ENCODE results near the gene FCN1. TPM values are rescaled to one million over a fixed set of nuclear protein-coding genes. Genes with fewer than 3 reads are reported as not detected.

FCN1 gene
- total and polyA plus RNA-seq, 2 of the 8 experiments (the other 6 are each of a cell fraction or from before 2014, with no cell fraction given) = not detected

- no peak overlapping the region for H4K5ac ChIP-seq (ENCODE audit: insufficient read length, low read depth, low read length)
- no peaks in the 10 kb centered on the region for H3K36me3 ChIP-seq (ENCODE audit: control insufficient read depth in 2 of 4, insufficient read depth in 4 of 4, low read length in 3 of 4)
- no peak overlapping the region for H3K9ac ChIP-seq (replicated peaks in 1 of 4; ENCODE audit: extremely low read depth in 1 of 4, low read depth in 3 of 4, low read length in 3 of 4)
- CTCF ChIA-PET (ENCODE audit: partially characterized antibody) = interaction anchor here (1.4 kb wide), 1 partner anchor 21 kb away, joined by 3 read pairs; no protein-coding TSS in a partner anchor
- no peak overlapping the region for H3K4ac ChIP-seq (replicated peaks; ENCODE audit: insufficient read length, low read depth, low read length)
- H3K27ac ChIP-seq (ENCODE audit: low read depth, low read length) = no peak overlapping the region
- H4K20me1 ChIP-seq (replicated peaks in 1 of 2; ENCODE audit: control insufficient read depth in 1 of 2, insufficient read depth in 2 of 2, low read length in 2 of 2) = no peaks in the 10 kb centered on the region
- no peak overlapping the region for H3K14ac ChIP-seq (ENCODE audit: insufficient read length)
- no peak overlapping the region for H3K4me2 ChIP-seq (ENCODE audit: insufficient read depth in 1 of 2, low read depth in 2 of 2, low read length in 2 of 2)
- no peaks in the 10 kb centered on the region for H3K79me1 ChIP-seq (ENCODE audit: low read depth, low read length)
- H4K91ac ChIP-seq (replicated peaks; ENCODE audit: insufficient read length, low read length) = no peak overlapping the region
- no peak overlapping the region for H3K4me3 ChIP-seq (ENCODE audit: extremely low read depth in 1 of 4, insufficient read depth in 2 of 4, low read depth in 3 of 4, low read length in 4 of 4)
- H3K27me3 ChIP-seq (replicated peaks in 1 of 4; ENCODE audit: control insufficient read depth in 3 of 4, extremely low read depth in 1 of 4, insufficient read depth in 3 of 4, low read length in 3 of 4) = no peaks in the 10 kb centered on the region
- no peaks in the 10 kb centered on the region for H3K79me2 ChIP-seq (ENCODE audit: control insufficient read depth in 1 of 2, insufficient read depth in 2 of 2, low read length in 2 of 2)
- no peak overlapping the region for H3K18ac ChIP-seq (ENCODE audit: extremely low read depth, low read length)
- DNase-seq (ENCODE audit: low read depth in 1 of 2, low spot score in 2 of 2) (no peak), FAIRE-seq (no peak)
- no peak overlapping the region for H4K8ac ChIP-seq (ENCODE audit: extremely low read depth, insufficient read depth, low read length)
- H3K4me1 ChIP-seq (replicated peaks in 1 of 4; ENCODE audit: control insufficient read depth in 3 of 4, insufficient read depth in 4 of 4, low read length in 3 of 4) = no peaks in the 10 kb centered on the region
- 93% methylated on average over 2 of the region's 2 CpGs; no CpG with 5 or more reads in 1 of the 2 experiments for WGBS, 2 experiments (ENCODE audit: extremely low coverage in 1 of 2, insufficient coverage in 1 of 2, insufficient read length in 1 of 2, insufficient replicate concordance in 2 of 2, low coverage in 1 of 2, low lambda C conversion rate in 2 of 2, missing lambda C conversion rate in 1 of 2)
- H2AFZ ChIP-seq (ENCODE audit: low read length) = no peak overlapping the region
- no peak overlapping the region for H3K56ac ChIP-seq (replicated peaks; ENCODE audit: insufficient read length, low read depth, low read length)
- H2BK5ac ChIP-seq (ENCODE audit: low read depth, low read length) = no peak overlapping the region
- POLR2A ChIA-PET (ENCODE audit: partially characterized antibody) = interaction anchor here (0.9 kb wide), 1 partner anchor 42 kb away, joined by 3 read pairs; no protein-coding TSS in a partner anchor
- H3K23ac ChIP-seq (ENCODE audit: insufficient read length) = no peak overlapping the region
- peaks cover 11 to 14% of the 10 kb centered on the region in 2 experiments; a peak in 3 of 4 replicates for H3K9me3 ChIP-seq (ENCODE audit: insufficient read depth in 2 of 2, low read depth in 1 of 2, low read length in 1 of 2)
- no peak overlapping the region for H2AK5ac ChIP-seq (ENCODE audit: low read depth, low read length)
- H2BK15ac ChIP-seq (ENCODE audit: low read length) = no peak overlapping the region
- no peak overlapping the region for H2BK20ac ChIP-seq (ENCODE audit: low read length)
- TF ChIP-seq SUZ12 (IDR thresholded peaks at IDR 0.05; ENCODE audit: low read length) = no peak
- no peak for TF ChIP-seq JUN (IDR thresholded peaks at IDR 0.05; ENCODE audit: low read depth, low read length)
- TF ChIP-seq TAF7 (optimal IDR thresholded peaks at IDR 0.05; ENCODE audit: borderline replicate concordance, low read depth, low read length) = no peak
- no peak for TF ChIP-seq SP2 (IDR thresholded peaks at IDR 0.05; ENCODE audit: low read length)
- TF ChIP-seq JUND (IDR thresholded peaks at IDR 0.05; ENCODE audit: low read length) = no peak
- TF ChIP-seq MAFK (IDR thresholded peaks at IDR 0.05; ENCODE audit: low read depth, low read length) = no peak
- TF ChIP-seq SP4 (IDR thresholded peaks at IDR 0.05; ENCODE audit: low read length) = no peak
- no peak for TF ChIP-seq SAP30 (IDR thresholded peaks at IDR 0.05; ENCODE audit: insufficient read depth, insufficient replicate concordance, low read length)
- no peak for TF ChIP-seq CBX5 (IDR thresholded peaks at IDR 0.05; ENCODE audit: low read depth, low read length)
- H2BK12ac ChIP-seq (ENCODE audit: low read depth, low read length) = no peak overlapping the region
- H2BK120ac ChIP-seq (replicated peaks; ENCODE audit: low read depth, low read length) = no peak overlapping the region
- no peaks in the 10 kb centered on the region for H3K23me2 ChIP-seq (ENCODE audit: low read depth, low read length)
These were observed 22.2 kb downstream of the FCN1 start for GRCh38 chr9:134895567-134895907.

Measured in H1 (cell line).